ENCODE measurements around the gene DCC.

DCC gene, protein sequence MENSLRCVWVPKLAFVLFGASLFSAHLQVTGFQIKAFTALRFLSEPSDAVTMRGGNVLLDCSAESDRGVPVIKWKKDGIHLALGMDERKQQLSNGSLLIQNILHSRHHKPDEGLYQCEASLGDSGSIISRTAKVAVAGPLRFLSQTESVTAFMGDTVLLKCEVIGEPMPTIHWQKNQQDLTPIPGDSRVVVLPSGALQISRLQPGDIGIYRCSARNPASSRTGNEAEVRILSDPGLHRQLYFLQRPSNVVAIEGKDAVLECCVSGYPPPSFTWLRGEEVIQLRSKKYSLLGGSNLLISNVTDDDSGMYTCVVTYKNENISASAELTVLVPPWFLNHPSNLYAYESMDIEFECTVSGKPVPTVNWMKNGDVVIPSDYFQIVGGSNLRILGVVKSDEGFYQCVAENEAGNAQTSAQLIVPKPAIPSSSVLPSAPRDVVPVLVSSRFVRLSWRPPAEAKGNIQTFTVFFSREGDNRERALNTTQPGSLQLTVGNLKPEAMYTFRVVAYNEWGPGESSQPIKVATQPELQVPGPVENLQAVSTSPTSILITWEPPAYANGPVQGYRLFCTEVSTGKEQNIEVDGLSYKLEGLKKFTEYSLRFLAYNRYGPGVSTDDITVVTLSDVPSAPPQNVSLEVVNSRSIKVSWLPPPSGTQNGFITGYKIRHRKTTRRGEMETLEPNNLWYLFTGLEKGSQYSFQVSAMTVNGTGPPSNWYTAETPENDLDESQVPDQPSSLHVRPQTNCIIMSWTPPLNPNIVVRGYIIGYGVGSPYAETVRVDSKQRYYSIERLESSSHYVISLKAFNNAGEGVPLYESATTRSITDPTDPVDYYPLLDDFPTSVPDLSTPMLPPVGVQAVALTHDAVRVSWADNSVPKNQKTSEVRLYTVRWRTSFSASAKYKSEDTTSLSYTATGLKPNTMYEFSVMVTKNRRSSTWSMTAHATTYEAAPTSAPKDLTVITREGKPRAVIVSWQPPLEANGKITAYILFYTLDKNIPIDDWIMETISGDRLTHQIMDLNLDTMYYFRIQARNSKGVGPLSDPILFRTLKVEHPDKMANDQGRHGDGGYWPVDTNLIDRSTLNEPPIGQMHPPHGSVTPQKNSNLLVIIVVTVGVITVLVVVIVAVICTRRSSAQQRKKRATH (N-terminal part only)

DNA sequence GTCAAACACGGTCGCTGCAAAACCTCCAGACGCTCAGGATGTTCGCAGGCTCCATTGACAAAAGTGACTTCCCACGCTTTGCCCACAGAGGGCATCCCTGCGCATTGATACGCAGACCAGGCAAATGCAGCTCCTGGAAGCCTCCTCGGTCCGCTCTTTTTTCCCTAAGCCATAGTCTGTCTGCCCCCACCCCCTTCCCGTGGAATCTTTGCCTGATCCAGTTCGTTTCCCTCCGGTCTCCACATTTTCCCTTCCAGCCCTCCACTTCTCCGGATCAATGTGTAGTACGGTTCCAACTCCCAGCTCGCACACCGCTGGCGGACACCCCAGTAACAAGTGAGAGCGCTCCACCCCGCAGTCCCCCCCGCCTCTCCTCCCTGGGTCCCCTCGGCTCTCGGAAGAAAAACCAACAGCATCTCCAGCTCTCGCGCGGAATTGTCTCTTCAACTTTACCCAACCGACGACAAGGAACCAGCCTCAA, at the start of gene DCC:
Gene DCC, plus strand, starts transcription at position 307 of the 481 bp plus-strand sequence. CDS start 591 bp downstream, outside the sequence.
- DNase-seq (ENCODE audit: low read depth): peak; percentile 50
- TF ChIP-seq, protein P1, sequence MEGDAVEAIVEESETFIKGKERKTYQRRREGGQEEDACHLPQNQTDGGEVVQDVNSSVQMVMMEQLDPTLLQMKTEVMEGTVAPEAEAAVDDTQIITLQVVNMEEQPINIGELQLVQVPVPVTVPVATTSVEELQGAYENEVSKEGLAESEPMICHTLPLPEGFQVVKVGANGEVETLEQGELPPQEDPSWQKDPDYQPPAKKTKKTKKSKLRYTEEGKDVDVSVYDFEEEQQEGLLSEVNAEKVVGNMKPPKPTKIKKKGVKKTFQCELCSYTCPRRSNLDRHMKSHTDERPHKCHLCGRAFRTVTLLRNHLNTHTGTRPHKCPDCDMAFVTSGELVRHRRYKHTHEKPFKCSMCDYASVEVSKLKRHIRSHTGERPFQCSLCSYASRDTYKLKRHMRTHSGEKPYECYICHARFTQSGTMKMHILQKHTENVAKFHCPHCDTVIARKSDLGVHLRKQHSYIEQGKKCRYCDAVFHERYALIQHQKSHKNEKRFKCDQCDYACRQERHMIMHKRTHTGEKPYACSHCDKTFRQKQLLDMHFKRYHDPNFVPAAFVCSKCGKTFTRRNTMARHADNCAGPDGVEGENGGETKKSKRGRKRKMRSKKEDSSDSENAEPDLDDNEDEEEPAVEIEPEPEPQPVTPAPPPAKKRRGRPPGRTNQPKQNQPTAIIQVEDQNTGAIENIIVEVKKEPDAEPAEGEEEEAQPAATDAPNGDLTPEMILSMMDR (IDR thresholded peaks at IDR 0.05; ENCODE audit: insufficient read depth, low read depth, low read length, missing control alignments): peak; percentile 51
- no peak within 1 kb of the TSS for H3K4me3 ChIP-seq (ENCODE audit: low read length)

DNA sequence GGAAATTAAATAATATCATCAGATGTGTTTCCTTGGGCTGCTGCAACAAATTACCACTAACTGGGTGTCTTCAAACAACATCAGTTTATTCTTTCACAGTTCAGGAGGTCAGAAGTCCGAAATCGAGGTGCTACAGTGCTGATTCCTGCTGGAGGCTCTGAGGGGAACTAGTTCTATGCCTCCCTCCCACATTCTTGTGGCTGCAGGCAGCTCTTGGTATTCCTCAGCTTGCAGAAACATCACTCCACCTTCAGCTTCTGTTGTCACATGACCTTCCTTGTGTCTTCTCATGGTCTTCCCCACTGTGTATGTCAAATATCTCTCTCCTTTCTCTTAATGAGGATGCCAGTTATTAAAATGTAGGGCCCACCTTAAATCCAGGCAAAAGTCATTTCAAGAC, 29.3 kb upstream of the DCC start:
- TF ChIP-seq, protein P1 (IDR thresholded peaks at IDR 0.05; ENCODE audit: insufficient read depth, low read depth, low read length, missing control alignments): no peak
- DNase-seq (ENCODE audit: low read depth): no peak
- no peak overlapping the region for H3K4me3 ChIP-seq (ENCODE audit: low read length)

DNA sequence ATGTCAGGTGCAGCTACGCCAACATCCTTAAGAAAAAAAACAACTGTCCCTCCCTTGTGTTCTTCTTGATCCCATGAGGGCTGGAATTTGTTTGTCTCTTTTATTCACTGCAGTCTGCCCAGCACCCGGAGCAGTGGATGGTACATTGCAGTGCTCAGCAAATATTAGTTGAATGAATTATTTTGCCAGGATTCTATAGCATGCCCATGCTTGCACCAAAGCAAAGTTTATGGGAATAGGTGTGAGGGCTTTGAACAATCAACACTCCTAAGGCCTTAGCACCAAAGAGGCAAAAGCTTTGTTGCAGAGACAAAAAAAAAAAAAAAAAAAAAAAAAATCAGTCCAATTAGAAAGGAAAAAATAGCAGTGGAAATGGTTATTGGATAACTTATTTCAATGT, 28.7 kb upstream of the DCC start:
- TF ChIP-seq, protein P1 (IDR thresholded peaks at IDR 0.05; ENCODE audit: insufficient read depth, low read depth, low read length, missing control alignments): no peak
- peak; percentile 67 for DNase-seq (ENCODE audit: low read depth)
- H3K4me3 ChIP-seq (ENCODE audit: low read length): no peak overlapping the region

DNA sequence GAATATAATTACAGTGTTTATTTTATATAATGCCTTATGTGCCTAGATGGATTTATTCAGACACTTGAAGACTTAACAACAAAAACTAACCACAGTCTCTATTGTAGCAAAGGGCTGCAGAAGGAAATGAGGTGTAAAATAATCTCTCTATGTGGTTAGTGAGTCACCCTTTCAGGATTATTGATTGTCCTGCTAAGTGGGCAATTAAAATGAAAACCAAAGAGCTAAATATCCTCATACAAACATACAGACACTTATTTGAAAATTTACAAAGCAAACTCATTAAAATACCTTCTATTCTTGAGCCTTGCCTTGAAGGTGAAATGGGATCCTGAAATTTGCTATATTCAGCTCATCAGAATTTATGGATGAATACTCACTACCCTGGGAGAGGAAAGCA, 27.7 kb upstream of the DCC start:
- H3K4me3 ChIP-seq (ENCODE audit: low read length): no peak overlapping the region
- TF ChIP-seq, protein P1 (IDR thresholded peaks at IDR 0.05; ENCODE audit: insufficient read depth, low read depth, low read length, missing control alignments): no peak
- DNase-seq (ENCODE audit: low read depth): peak; percentile 32

DNA sequence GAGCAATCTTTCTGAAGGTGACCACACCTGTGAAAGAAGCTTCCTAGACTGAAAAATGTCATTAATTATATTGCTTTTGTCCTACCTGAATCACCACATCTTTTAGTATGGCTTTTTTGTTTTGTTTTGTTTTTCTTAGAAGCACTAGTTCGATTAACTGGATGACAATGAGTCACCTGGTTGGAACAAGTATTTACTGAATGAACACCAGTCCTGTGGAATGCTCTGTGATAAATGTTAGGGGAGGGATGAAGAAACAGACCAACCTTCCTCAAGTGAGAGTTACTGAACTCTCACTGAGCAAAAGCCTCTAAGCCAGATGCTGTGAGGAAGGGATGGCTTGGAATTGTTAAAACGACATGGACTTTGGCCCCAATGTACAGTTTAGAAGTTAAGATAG, 26.8 kb upstream of the DCC start:
- peak; percentile 64 for DNase-seq (ENCODE audit: low read depth)
- no peak overlapping the region for H3K4me3 ChIP-seq (ENCODE audit: low read length)

DNA sequence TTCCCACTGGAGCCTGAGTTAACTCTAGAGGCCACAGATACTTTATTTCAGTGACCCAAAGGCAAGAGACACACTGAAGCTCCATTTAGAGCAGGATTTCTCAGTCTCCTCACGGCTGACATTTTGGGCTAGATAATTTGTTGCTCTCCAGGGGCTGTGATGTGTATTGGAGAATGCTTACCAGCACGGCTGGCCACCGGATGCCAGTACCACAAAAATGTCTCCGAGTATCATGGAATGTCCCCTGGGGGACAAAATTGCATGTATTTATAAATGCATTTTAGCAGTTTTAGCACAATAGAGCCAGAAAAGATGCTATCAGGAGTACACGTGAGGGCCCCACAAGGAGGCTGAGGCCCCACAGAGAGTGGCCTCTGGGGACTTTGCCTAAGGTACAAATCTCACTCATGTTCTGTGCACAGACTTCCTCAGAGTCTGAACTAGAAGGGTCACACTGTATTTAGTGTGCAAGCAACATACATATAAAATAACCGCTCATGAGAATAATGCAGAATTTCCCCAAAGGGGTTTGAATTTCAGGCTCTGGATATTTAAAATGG, 20.5 kb upstream of the DCC start:
- no peak for DNase-seq (ENCODE audit: low read depth)
- TF ChIP-seq, protein P1 (IDR thresholded peaks at IDR 0.05; ENCODE audit: insufficient read depth, low read depth, low read length, missing control alignments): no peak

More for the DNA sequence above, 26.8 kb upstream of the DCC start:
- TF ChIP-seq, protein P1 (IDR thresholded peaks at IDR 0.05; ENCODE audit: insufficient read depth, low read depth, low read length, missing control alignments): no peak

More for the DNA sequence above, 20.5 kb upstream of the DCC start:
- H3K4me3 ChIP-seq (ENCODE audit: low read length): no peak overlapping the region
